Loucy (cell line): Measurements from ENCODE around the gene TRMT112.
A peak's percentile ranks its signal among the peaks of the same experiment; 100 is the strongest.

Source experiments
- H2AFZ ChIP-seq: fragments of 200-600 bp; sonication (generic); 2 replicates; pipeline ENCODE4 v1.6.0; 2016; ENCODE audit warnings: antibody characterized with exemption, mild to moderate bottlenecking, low read length, moderate library complexity
- H3F3A ChIP-seq: fragments of 200-600 bp; 2 replicates; pipeline ENCODE4 v1.6.0; 2016; ENCODE audit warnings: antibody characterized with exemption, low read depth, mild to moderate bottlenecking
- H3K27me3 ChIP-seq: fragments of 200-600 bp; sonication (generic); 2 replicates; pipeline ENCODE4 v1.6.1; 2014; ENCODE audit warnings: low read length, mild to moderate bottlenecking; ENCODE audit not compliant: insufficient read depth, poor library complexity, severe bottlenecking
- H3K36me3 ChIP-seq: fragments of 200-600 bp; sonication (generic); 2 replicates; pipeline ENCODE4 v1.6.1; 2016; ENCODE audit warnings: low read length; ENCODE audit not compliant: insufficient read depth
- H3K4me1 ChIP-seq: fragments of 200-600 bp; sonication (generic); 2 replicates; pipeline ENCODE4 v1.5.1; 2014; ENCODE audit warnings: low read length, mild to moderate bottlenecking; ENCODE audit not compliant: insufficient read depth, poor library complexity, severe bottlenecking
- H3K4me2 ChIP-seq: fragments of 200-600 bp; sonication (generic); 2 replicates; pipeline ENCODE4 v1.6.0; 2014; ENCODE audit warnings: antibody characterized with exemption, low read length, low read depth, mild to moderate bottlenecking; ENCODE audit not compliant: poor library complexity, severe bottlenecking
- H3K4me3 ChIP-seq: fragments of 200-600 bp; sonication (generic); 2 replicates; pipeline ENCODE4 v1.5.1; 2014; ENCODE audit warnings: low read length, mild to moderate bottlenecking, mixed read lengths; ENCODE audit not compliant: poor library complexity, severe bottlenecking
- H3K79me2 ChIP-seq: fragments of 200-600 bp; sonication (generic); 2 replicates; pipeline ENCODE4 v1.6.1; 2014; ENCODE audit warnings: low read length; ENCODE audit not compliant: insufficient read depth
- H3K9ac ChIP-seq: fragments of 200-600 bp; sonication (generic); 2 replicates; pipeline ENCODE4 v1.6.0; 2014; ENCODE audit warnings: mild to moderate bottlenecking, low read depth, low read length, moderate library complexity; ENCODE audit not compliant: poor library complexity, severe bottlenecking
- H3K9me2 ChIP-seq: fragments of 200-600 bp; sonication (generic); replicated peaks from 2 replicates; pipeline ENCODE4 v1.6.1; 2016; ENCODE audit warnings: low read depth, low read length, mixed read lengths
- H3K9me3 ChIP-seq: fragments of 200-600 bp; sonication (generic); 2 replicates; pipeline ENCODE4 v1.6.1; 2014; ENCODE audit warnings: mild to moderate bottlenecking, antibody characterized with exemption, low read length, low read depth; ENCODE audit not compliant: insufficient read depth
- H4K20me1 ChIP-seq: fragments of 200-600 bp; sonication (generic); 2 replicates; pipeline ENCODE4 v1.6.0; 2014; ENCODE audit warnings: antibody characterized with exemption, low read length, mild to moderate bottlenecking; ENCODE audit not compliant: insufficient read depth, poor library complexity, severe bottlenecking
- EZH2phosphoT487 ChIP-seq: fragments of 200-600 bp; IDR thresholded peaks from 2 replicates; pipeline ENCODE4 v1.6.1; 2018; ENCODE audit warnings: antibody characterized with exemption, mild to moderate bottlenecking, moderate library complexity, borderline replicate concordance
- TF ChIP-seq, protein P1 (sequence below): fragments of 200-600 bp; sonication (generic); conservative IDR thresholded peaks from 2 replicates; pipeline ENCODE4 v1.5.1; 2014; ENCODE audit warnings: mild to moderate bottlenecking, antibody characterized with exemption, low read length

Gene TRMT112

DNA sequence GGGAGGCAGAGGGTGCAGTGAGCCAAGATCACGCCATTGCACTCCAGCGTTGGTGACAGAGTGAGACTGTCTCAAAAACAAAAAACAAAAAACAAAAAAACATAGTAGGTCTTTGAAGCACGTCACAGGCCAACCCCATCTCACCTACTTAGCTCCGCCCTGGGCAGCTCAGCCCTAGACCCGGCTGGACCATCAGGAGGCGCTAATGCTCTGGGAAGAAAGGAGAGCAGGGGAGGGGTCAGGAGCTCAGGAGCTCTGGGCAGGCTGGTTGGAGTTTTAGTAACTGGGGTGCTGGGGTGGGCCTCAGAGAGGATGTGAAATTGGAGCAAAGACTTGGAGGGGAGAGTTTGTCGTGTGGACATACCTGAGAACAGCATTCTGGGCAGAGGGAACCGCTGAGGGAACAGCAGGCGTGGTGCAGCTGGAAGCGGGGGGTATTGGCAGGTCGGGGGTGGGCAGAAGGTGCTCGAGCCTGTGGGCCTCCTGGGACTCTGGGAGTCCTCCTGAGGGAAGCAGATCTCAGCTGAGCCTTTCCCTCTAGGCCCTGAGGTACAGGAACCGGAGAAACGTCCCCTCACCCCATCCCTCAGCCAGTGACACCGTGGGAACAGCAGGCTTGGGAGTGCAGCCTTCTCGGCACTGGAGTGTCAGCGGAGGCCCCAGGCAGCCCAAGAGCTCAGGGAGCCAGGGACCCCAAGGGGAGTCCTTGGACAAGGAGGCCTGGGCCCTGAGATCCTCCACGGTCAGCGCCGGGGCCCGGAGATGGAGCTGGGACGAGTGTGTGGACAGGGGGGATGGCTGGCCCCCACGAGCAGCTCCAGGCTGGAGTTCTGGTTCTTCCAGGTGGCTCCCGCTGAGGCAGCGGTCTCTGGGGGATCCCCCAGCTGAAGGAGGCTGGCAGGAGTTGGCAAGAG, 39.4 kb upstream of the TRMT112 start:
- Histone ChIP-seq H4K20me1 (peaks cover 5% of the 10 kb centered on the region), H3K36me3 (peaks cover 6% of the 10 kb centered on the region; the same call in 1 of the 2 replicates), H3K4me2 (no peak overlapping the region), H3K79me2 (peaks cover 18% of the 10 kb centered on the region; the same call in 1 of the 2 replicates), H3K9me3 (no peaks in the 10 kb centered on the region), H3K9me2 (no peaks in the 10 kb centered on the region), H3K9ac (no peak overlapping the region), H3K4me1 (peaks cover 29% of the 10 kb centered on the region), H3K4me3 (no peak overlapping the region), H3F3A (no peaks in the 10 kb centered on the region), H2AFZ (no peak overlapping the region), H3K27me3 (no peaks in the 10 kb centered on the region)
- TF ChIP-seq, protein P1, sequence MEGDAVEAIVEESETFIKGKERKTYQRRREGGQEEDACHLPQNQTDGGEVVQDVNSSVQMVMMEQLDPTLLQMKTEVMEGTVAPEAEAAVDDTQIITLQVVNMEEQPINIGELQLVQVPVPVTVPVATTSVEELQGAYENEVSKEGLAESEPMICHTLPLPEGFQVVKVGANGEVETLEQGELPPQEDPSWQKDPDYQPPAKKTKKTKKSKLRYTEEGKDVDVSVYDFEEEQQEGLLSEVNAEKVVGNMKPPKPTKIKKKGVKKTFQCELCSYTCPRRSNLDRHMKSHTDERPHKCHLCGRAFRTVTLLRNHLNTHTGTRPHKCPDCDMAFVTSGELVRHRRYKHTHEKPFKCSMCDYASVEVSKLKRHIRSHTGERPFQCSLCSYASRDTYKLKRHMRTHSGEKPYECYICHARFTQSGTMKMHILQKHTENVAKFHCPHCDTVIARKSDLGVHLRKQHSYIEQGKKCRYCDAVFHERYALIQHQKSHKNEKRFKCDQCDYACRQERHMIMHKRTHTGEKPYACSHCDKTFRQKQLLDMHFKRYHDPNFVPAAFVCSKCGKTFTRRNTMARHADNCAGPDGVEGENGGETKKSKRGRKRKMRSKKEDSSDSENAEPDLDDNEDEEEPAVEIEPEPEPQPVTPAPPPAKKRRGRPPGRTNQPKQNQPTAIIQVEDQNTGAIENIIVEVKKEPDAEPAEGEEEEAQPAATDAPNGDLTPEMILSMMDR = peak; percentile 76
- TF ChIP-seq EZH2phosphoT487 = no peak

GRCh38 chr11:64355078-64355940, 38.0 kb upstream of the TRMT112 start:
- Histone ChIP-seq H3K27me3 (no peaks in the 10 kb centered on the region), H3K9me2 (no peaks in the 10 kb centered on the region), H3K9ac (no peak overlapping the region), H3K36me3 (no peaks in the 10 kb centered on the region), H4K20me1 (peaks cover 5% of the 10 kb centered on the region), H3K4me2 (no peak overlapping the region), H3K9me3 (no peaks in the 10 kb centered on the region), H3F3A (no peaks in the 10 kb centered on the region), H3K79me2 (peaks cover 17% of the 10 kb centered on the region; the same call in 1 of the 2 replicates), H3K4me1 (peaks cover 21% of the 10 kb centered on the region), H2AFZ (no peak overlapping the region), H3K4me3 (no peak overlapping the region)
- TF ChIP-seq, protein P1 = peak; percentile 45
- TF ChIP-seq EZH2phosphoT487 = no peak

DNA sequence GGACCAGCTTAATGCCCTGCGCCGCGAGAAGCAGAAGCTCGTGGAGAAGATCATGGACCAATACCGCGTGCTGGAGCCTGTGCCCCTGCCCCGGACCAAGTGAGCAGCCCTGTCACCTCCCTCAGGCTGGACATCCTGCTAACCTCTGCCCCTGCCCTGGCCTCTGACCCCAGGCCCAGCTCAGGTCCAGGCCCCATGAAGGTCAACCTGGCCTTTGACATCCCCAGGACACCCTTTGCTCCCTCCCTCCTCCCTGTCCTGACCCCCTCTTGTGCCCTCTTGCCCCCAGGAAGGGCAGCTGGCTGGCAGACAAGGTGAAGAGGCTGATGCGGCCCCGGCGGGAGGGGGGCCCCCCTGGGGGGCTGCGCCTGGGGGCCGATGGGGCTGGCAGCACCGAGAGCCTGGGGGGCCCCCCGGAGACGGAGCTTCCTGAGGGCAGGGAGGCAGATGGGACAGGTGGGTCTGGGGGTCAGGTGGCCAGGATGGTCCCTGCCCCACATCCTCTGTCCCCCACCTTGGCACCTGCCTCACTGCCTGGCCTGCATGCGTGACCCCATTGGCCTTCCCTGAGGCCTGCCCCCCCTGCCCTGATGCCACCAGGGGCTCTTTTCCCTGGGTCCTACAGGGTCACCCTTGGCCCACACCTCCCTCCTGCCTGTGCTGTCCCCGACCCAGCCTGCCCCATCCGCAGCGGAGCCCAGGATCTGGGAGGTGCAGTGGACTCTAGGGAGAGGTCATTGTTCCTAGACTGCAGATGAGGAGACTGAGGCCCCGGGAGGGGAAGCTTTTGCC, 36.6 kb upstream of the TRMT112 start:
- no peaks in the 10 kb centered on the region for H4K20me1 ChIP-seq
- H3F3A ChIP-seq = no peaks in the 10 kb centered on the region
- peaks cover 4% of the 10 kb centered on the region; the same call in 1 of the 2 replicates for H3K79me2 ChIP-seq
- H3K36me3 ChIP-seq = no peaks in the 10 kb centered on the region
- no peak overlapping the region for H3K4me3 ChIP-seq
- H3K27me3 ChIP-seq = no peaks in the 10 kb centered on the region
- TF ChIP-seq, protein P1 = no peak
- no peak for TF ChIP-seq EZH2phosphoT487
- peaks cover 15% of the 10 kb centered on the region for H3K4me1 ChIP-seq
- no peak overlapping the region for H3K9ac ChIP-seq
- no peaks in the 10 kb centered on the region for H3K9me3 ChIP-seq
- no peak overlapping the region for H2AFZ ChIP-seq
- H3K9me2 ChIP-seq = no peaks in the 10 kb centered on the region
- no peak overlapping the region for H3K4me2 ChIP-seq
